Naive thymus-derived CD4-positive, alpha-beta T cell (primary cell): ENCODE data around the gene BICD2. TPM values are rescaled to one million over a fixed set of nuclear protein-coding genes. Genes with fewer than 3 reads are reported as not detected.

Experiments
- ATAC-seq: fragments of 150-1000 bp; cut with Tn5 transposase; 2 replicates; pipeline ENCODE4 v1.10.0; 2021; ENCODE audit warnings: mild to moderate bottlenecking, moderate library complexity
- CTCF ChIA-PET: fragments of 350-600 bp; sonication (Branson Sonifier 250); formaldehyde crosslinking; loops from one replicate; lab custom pipeline; 2021; ENCODE audit warnings: antibody characterized with exemption; lab: Charles Lee
- POLR2A ChIA-PET: fragments of 350-600 bp; sonication (Branson Sonifier 250); formaldehyde crosslinking; loops from one replicate; lab custom pipeline; 2021; ENCODE audit warnings: antibody characterized with exemption, inconsistent platforms; lab: Charles Lee
- DNase-seq, 9 donors: peaks; one replicate each; pipeline versions ENCODE4 v3.0.0 to v3.0.0-alpha.2; 2020 to 2022; ENCODE audit warnings: mixed read lengths in 1 of 9
- H3K27ac ChIP-seq: one replicate; pipeline ENCODE4 v1.7.0; 2013; ENCODE audit warnings: mild to moderate bottlenecking, low read depth, low read length, moderate library complexity
- H3K27me3 ChIP-seq, 2 donors: one replicate each; pipeline ENCODE4 v1.7.0; 2013; ENCODE audit warnings: low read length in 2 of 2, mild to moderate bottlenecking in 2 of 2, moderate library complexity in 2 of 2; ENCODE audit not compliant: control insufficient read depth in 2 of 2, insufficient read depth in 2 of 2
- H3K36me3 ChIP-seq, 3 experiments: 1 replicate in 2 of 3; 2 replicates in 1 of 3; pipeline ENCODE4 v1.7.0; 2013; ENCODE audit warnings: low read length in 3 of 3, mild to moderate bottlenecking in 3 of 3, moderate library complexity in 1 of 3; ENCODE audit not compliant: insufficient read depth in 3 of 3, control insufficient read depth in 2 of 3
- H3K4me1 ChIP-seq, 2 donors: one replicate each; pipeline ENCODE4 v1.7.0; 2013; ENCODE audit warnings: low read length in 2 of 2, mild to moderate bottlenecking in 2 of 2, moderate library complexity in 1 of 2; ENCODE audit not compliant: control insufficient read depth in 2 of 2, insufficient read depth in 2 of 2
- H3K4me3 ChIP-seq: 2 replicates; pipeline ENCODE4 v1.7.0; 2013; ENCODE audit warnings: mild to moderate bottlenecking, low read length
- H3K9me3 ChIP-seq, 3 experiments: 1 replicate in 2 of 3; 2 replicates in 1 of 3; pipeline ENCODE4 v1.7.0; 2013; ENCODE audit warnings: low read length in 3 of 3; ENCODE audit not compliant: control insufficient read depth in 2 of 3
- H3K27ac Mint-ChIP-seq, 9 donors: one replicate each; pipeline ENCODE4 v1.8.0; 2020 to 2022; ENCODE audit warnings: mixed read lengths in 9 of 9, mild to moderate bottlenecking in 8 of 9, moderate library complexity in 5 of 9, inconsistent platforms in 2 of 9
- H3K27me3 Mint-ChIP-seq, 5 donors: one replicate each; pipeline ENCODE4 v1.8.0; 2021 to 2022; ENCODE audit warnings: mixed read lengths in 5 of 5, mild to moderate bottlenecking in 1 of 5
- H3K36me3 Mint-ChIP-seq, 5 donors: one replicate each; pipeline ENCODE4 v1.8.0; 2020 to 2022; ENCODE audit warnings: mixed read lengths in 5 of 5, mild to moderate bottlenecking in 3 of 5, inconsistent platforms in 1 of 5
- H3K4me1 Mint-ChIP-seq, 7 donors: one replicate each; pipeline ENCODE4 v1.8.0; 2020 to 2022; ENCODE audit warnings: mixed read lengths in 7 of 7, mild to moderate bottlenecking in 3 of 7, inconsistent platforms in 1 of 7
- H3K4me3 Mint-ChIP-seq, 10 donors: one replicate each; pipeline ENCODE4 v1.8.0; 2020 to 2022; ENCODE audit warnings: mild to moderate bottlenecking in 10 of 10, mixed read lengths in 10 of 10, moderate library complexity in 6 of 10, inconsistent platforms in 2 of 10
- H3K9me3 Mint-ChIP-seq, 11 donors: one replicate each; pipeline ENCODE4 v1.8.0; 2020 to 2022; ENCODE audit warnings: mixed read lengths in 11 of 11, mild to moderate bottlenecking in 4 of 11, inconsistent platforms in 1 of 11, moderate library complexity in 1 of 11
- intact Hi-C, 2 donors: fragments of 100-400 bp; cut with micrococcal nuclease; formaldehyde crosslinking; loops; one replicate each; pipeline ENCODE4 v1.15.1; 2023
- polyA plus RNA-seq, 2 donors: library from polyadenylated mRNA; unstranded; fragments of 300-500 nt; fragmentation: Illumina TruSeq; gene quantifications; one replicate each; pipeline ENCODE4 v1.2.3, GENCODE V29; 2021
- total RNA-seq, 6 experiments: library from RNA in 5 of 6; stranded (reverse) in 5 of 6; gene quantifications; 1 replicate in 5 of 6; 2 replicates in 1 of 6; pipeline ENCODE4 v1.2.3 and lab custom pipeline; 2021 to 2026

Gene BICD2
- total and polyA plus RNA-seq, 7 experiments from 2014 or later = 7.4 to 28.8 (median 27.4) TPM

DNA sequence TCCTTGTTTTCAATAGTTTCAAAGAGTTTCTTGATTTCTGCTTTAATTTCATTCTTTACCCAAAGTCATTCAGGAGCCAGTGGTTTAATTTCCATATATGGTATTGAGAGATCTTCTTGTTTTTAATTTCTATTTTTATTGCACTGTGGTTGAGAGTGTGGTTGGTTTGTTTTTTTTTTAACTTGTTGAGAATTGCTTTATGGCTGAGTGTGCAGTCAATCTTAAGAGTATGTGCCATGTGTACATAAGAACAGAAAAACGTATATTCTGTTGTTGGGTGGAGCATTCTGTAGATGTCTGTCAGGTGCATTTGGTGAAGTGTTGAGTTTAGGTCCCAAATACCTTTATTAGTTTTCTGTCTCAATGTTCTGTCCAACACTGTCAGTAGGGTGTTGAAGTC lies 68.0 kb downstream of the BICD2 start:
- ChIA-PET POLR2A (no interaction called here), CTCF (no interaction called here)
- H3K27ac ChIP-seq = no peak overlapping the region
- H3K4me1 ChIP-seq = no peaks in the 10 kb centered on the region
- intact Hi-C loops = no loop called here
- Mint-ChIP-seq H3K36me3 (peaks cover 0 to 27% (median 16%) of the 10 kb centered on the region in 5 donors), H3K27ac (no peak overlapping the region), H3K27me3 (peaks cover 0 to 29% (median 0%) of the 10 kb centered on the region in 5 donors), H3K4me1 (peaks cover 0 to 13% (median 0%) of the 10 kb centered on the region in 7 donors), H3K9me3 (peaks cover 16 to 82% (median 39%) of the 10 kb centered on the region in 11 donors), H3K4me3 (peak overlapping the region in 1 of 10 donors; percentile 9)
- peaks cover 0 to 21% (median 0%) of the 10 kb centered on the region in 3 experiments for H3K9me3 ChIP-seq
- no peaks in the 10 kb centered on the region for H3K27me3 ChIP-seq
- no peak for DNase-seq
- no peak for ATAC-seq
- H3K4me3 ChIP-seq = no peak overlapping the region
- no peaks in the 10 kb centered on the region for H3K36me3 ChIP-seq

DNA sequence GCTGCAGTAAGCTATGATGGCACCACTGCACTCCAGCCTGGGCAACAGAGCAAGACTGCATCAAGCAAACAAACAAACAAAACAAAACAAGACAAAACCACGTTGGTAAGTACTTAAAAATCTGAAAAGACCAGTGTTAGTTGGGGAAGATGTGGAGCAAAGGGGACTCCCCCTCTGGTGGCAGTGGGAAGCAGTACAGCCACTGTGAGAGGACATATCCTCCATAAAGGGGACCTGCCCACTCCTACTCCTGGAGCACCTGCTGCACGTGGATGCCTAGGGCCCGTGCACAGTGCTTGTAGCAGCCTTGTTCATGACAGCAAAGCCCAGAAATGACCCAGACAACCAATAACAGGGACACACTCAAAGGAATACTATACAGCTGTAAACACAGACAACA lies 77.7 kb downstream of the BICD2 start:
- intact Hi-C loops = no loop called here
- no peak for DNase-seq
- H3K9me3 Mint-ChIP-seq = peaks cover 0 to 26% (median 11%) of the 10 kb centered on the region in 11 donors
- H3K27ac Mint-ChIP-seq = no peak overlapping the region
- no peaks in the 10 kb centered on the region for H3K36me3 ChIP-seq
- no peaks in the 10 kb centered on the region for H3K4me1 Mint-ChIP-seq
- peaks cover 0 to 6% (median 0%) of the 10 kb centered on the region in 5 donors for H3K27me3 Mint-ChIP-seq
- H3K4me1 ChIP-seq = no peaks in the 10 kb centered on the region
- no peak overlapping the region for H3K4me3 Mint-ChIP-seq
- no peak for ATAC-seq
- H3K36me3 Mint-ChIP-seq = peaks cover 0 to 8% (median 0%) of the 10 kb centered on the region in 5 donors
- POLR2A ChIA-PET = no interaction called here
- H3K27ac ChIP-seq = no peak overlapping the region
- CTCF ChIA-PET = no interaction called here
- no peaks in the 10 kb centered on the region for H3K27me3 ChIP-seq
- no peak overlapping the region for H3K4me3 ChIP-seq
- H3K9me3 ChIP-seq = peaks cover 0 to 21% (median 0%) of the 10 kb centered on the region in 3 experiments

DNA sequence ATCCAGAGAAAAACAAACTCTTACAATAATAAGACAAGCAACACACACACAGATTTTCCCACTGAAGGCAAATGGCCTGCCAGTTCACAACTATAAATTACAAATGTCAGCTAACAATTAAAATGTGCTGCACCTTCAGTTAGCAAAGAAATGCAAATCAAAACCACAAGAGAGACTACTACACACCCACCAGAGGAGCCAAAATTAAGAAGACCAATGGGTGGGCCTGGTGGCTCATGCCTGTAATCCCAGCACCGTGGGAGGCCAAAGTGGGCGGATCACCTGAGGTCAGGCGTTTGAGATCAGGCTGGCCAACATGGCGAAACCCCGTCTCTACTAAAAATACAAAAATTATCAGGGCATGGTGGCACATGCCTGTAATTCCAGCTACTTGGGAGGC lies 79.6 kb downstream of the BICD2 start:
- Mint-ChIP-seq H3K27me3 (peaks cover 0 to under 1% (median 0%) of the 10 kb centered on the region in 5 donors), H3K27ac (no peak overlapping the region), H3K9me3 (peaks cover 0 to 8% (median 4%) of the 10 kb centered on the region in 11 donors), H3K4me3 (no peak overlapping the region), H3K36me3 (peaks cover 0 to 2% (median 0%) of the 10 kb centered on the region in 5 donors), H3K4me1 (no peaks in the 10 kb centered on the region)
- Histone ChIP-seq H3K4me1 (no peaks in the 10 kb centered on the region), H3K27me3 (no peaks in the 10 kb centered on the region), H3K36me3 (no peaks in the 10 kb centered on the region), H3K4me3 (no peak overlapping the region), H3K9me3 (peaks cover 0 to 4% (median 0%) of the 10 kb centered on the region in 3 experiments), H3K27ac (no peak overlapping the region)
- POLR2A ChIA-PET = no interaction called here
- CTCF ChIA-PET = no interaction called here
- intact Hi-C loops = no loop called here
- DNase-seq (no peak), ATAC-seq (no peak)

DNA sequence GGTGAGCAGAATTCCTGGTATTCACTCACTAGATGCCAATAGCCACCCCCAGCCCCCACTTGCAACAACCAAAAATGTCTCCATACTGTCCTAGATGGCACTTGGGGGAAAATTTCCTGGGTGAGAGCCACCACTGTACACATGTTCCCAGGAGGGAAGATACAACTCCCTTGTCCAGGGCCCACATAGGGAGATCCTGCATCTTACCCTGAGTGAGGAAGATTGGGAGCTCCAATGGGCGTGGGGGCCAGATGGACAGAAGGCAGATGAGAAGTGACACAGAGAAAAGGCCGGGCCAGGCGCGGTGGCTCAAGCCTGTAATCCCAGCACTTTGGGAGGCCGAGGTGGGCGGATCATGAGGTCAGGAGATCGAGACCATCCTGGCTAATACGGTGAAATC lies 82.4 kb downstream of the BICD2 start:
- no peak overlapping the region for H3K27ac Mint-ChIP-seq
- no peak overlapping the region for H3K4me3 Mint-ChIP-seq
- ChIA-PET CTCF (no interaction called here), POLR2A (no interaction called here)
- peaks cover 0 to under 1% (median 0%) of the 10 kb centered on the region in 7 donors for H3K4me1 Mint-ChIP-seq
- Histone ChIP-seq H3K4me3 (no peak overlapping the region), H3K36me3 (no peaks in the 10 kb centered on the region), H3K27me3 (no peaks in the 10 kb centered on the region), H3K9me3 (no peaks in the 10 kb centered on the region), H3K4me1 (no peaks in the 10 kb centered on the region), H3K27ac (no peak overlapping the region)
- intact Hi-C loops = no loop called here
- ATAC-seq (no peak), DNase-seq (no peak)
- peaks cover 0 to 2% (median 0%) of the 10 kb centered on the region in 11 donors for H3K9me3 Mint-ChIP-seq
- peaks cover 0 to 5% (median 0%) of the 10 kb centered on the region in 5 donors for H3K27me3 Mint-ChIP-seq
- H3K36me3 Mint-ChIP-seq = no peaks in the 10 kb centered on the region

DNA sequence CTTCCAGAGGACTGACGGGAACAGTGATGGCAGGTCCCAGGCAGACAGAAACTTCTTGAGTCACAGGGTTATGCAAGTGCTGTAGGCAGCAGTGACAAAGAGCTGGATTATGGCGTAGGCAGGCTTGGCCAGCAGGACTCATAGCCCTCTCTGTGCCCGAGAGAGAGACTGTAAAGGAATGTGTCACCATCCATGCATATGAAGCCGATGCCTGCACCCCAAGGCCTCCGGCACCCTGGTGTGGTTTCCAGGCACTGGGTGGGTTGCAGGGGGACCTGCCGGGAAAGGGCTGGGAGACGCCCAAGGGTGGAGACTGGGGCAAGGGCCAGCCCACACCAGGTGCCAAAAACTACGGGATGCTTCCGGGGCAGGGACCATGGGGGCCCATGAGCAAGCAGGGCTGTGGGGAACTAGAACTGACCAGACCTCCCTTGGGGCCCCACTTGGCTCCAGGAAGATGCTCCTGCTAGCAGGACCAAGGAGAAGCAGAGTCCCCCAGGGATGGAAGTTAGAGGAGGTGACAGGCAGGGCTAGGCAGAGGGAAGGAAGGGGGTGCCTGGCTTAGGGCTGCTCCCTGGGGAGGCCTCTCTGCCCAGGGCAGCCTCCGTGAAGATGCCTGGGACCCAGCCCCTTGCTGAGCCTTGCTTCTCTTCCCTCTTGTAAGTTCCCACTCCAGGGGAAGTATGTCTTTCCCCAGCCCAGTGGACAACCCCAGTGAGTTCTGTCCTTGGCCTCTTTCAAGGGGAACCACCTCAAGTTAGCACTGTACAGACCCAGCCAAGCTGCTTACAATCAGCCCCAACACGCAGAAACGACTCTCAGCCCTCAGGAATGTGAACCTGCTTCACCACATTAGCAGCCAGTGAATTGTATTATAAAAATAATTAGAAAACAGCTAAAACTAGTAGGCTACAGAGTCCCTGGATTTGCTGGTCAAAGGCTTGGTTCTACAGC lies 84.2 kb downstream of the BICD2 start:
- no peak overlapping the region for H3K27ac Mint-ChIP-seq
- Histone ChIP-seq H3K4me3 (no peak overlapping the region), H3K4me1 (no peaks in the 10 kb centered on the region), H3K36me3 (no peaks in the 10 kb centered on the region), H3K27ac (no peak overlapping the region), H3K27me3 (no peaks in the 10 kb centered on the region), H3K9me3 (no peaks in the 10 kb centered on the region)
- no peak for ATAC-seq
- no peak overlapping the region for H3K4me3 Mint-ChIP-seq
- no peaks in the 10 kb centered on the region for H3K36me3 Mint-ChIP-seq
- POLR2A ChIA-PET = no interaction called here
- no peak for DNase-seq
- intact Hi-C loops = no loop called here
- H3K9me3 Mint-ChIP-seq = no peaks in the 10 kb centered on the region
- peaks cover 0 to 5% (median 0%) of the 10 kb centered on the region in 5 donors for H3K27me3 Mint-ChIP-seq
- H3K4me1 Mint-ChIP-seq = peaks cover 0 to 5% (median 4%) of the 10 kb centered on the region in 7 donors
- CTCF ChIA-PET = no interaction called here

DNA sequence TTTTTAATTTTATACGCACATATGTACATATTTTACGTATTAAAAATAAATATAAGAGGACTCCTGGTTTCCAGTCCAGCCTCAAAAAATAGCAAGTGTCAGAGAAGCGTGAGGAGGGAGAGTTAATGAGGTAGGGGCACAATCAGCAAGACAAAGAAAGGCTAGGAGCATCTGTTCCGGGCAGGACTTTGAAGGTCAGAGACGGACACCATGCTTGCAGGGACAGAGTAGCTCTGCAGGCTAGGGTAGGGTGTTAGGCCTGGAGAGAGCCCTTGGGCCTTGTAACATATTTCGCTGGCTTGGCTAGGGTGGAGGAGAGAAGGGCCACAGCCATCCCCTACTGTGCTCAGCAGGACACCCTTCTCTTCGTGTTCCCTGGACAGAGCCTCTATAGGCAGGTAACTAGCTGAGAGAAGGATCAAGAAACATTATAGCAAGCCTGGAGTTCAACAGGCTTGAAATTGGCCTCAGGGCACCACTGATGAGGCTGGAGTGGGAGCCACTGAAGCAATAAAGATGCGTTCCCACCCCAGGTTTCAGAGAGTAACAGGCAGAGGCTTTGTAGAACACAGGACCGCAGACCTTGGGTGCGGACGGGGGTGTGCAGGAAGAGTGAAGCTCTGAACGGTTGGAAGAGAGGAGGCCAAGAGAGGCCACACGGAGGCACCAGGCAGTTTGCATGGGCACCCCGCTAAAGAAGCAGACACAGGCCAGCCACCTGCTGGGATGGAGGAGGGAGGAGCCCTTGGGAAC lies 85.0 kb downstream of the BICD2 start:
- H3K4me1 Mint-ChIP-seq = peaks cover 0 to 5% (median 4%) of the 10 kb centered on the region in 7 donors
- H3K4me3 Mint-ChIP-seq = no peak overlapping the region
- Histone ChIP-seq H3K4me3 (no peak overlapping the region), H3K27ac (no peak overlapping the region), H3K4me1 (no peaks in the 10 kb centered on the region), H3K27me3 (no peaks in the 10 kb centered on the region), H3K9me3 (no peaks in the 10 kb centered on the region), H3K36me3 (no peaks in the 10 kb centered on the region)
- no peak for DNase-seq
- intact Hi-C loops = loop anchor here in 1 of 2 donors (10.0 kb wide), 2 partner anchors 885 to 1485 kb away; no protein-coding TSS in a partner anchor
- peaks cover 0 to 5% (median 0%) of the 10 kb centered on the region in 5 donors for H3K27me3 Mint-ChIP-seq
- ChIA-PET CTCF (no interaction called here), POLR2A (no interaction called here)
- no peak for ATAC-seq
- no peak overlapping the region for H3K27ac Mint-ChIP-seq
- no peaks in the 10 kb centered on the region for H3K9me3 Mint-ChIP-seq
- no peaks in the 10 kb centered on the region for H3K36me3 Mint-ChIP-seq
